Measurements from ENCODE around the gene PAM.

Gene PAM

GRCh38 chr5:103000089-103000488 is 245.0 kb downstream of the PAM start:
- Histone ChIP-seq H4K91ac (ENCODE audit: low read length) (no peak overlapping the region), H3K4ac (ENCODE audit: low read depth in 1 of 2, low read length in 2 of 2) (no peak overlapping the region), H4K8ac (ENCODE audit: low read length) (no peak overlapping the region), H3K4me2 (ENCODE audit: low read length, poor library complexity, severe bottlenecking) (no peak overlapping the region), H3K9ac (ENCODE audit: low read length) (no peak overlapping the region), H2BK120ac (ENCODE audit: low read depth, low read length) (no peak overlapping the region), H2BK12ac (ENCODE audit: low read length in 2 of 2) (no peak overlapping the region), H2BK15ac (ENCODE audit: low read depth, poor library complexity, severe bottlenecking) (no peak overlapping the region), H3K23ac (ENCODE audit: low read length in 2 of 2) (no peak overlapping the region), H3K27me3 (ENCODE audit: control insufficient read depth in 1 of 2, insufficient read depth in 1 of 2, low read length in 2 of 2) (no peaks in the 10 kb centered on the region), H3K4me3 (ENCODE audit: insufficient read depth in 1 of 2, low read depth in 1 of 2, low read length in 2 of 2) (no peak overlapping the region), H3K27ac (ENCODE audit: low read length, poor library complexity, severe bottlenecking) (no peak overlapping the region), H3K14ac (ENCODE audit: low read length in 2 of 2) (no peak overlapping the region), H3K79me1 (replicated peaks; ENCODE audit: low read length, poor library complexity, severe bottlenecking) (peaks cover 3% of the 10 kb centered on the region), H3K4me1 (ENCODE audit: control insufficient read depth, insufficient read depth, low read depth, low read length) (no peaks in the 10 kb centered on the region), H2BK5ac (ENCODE audit: low read depth, low read length, poor library complexity, severe bottlenecking) (no peak overlapping the region), H3K36me3 (ENCODE audit: control insufficient read depth in 1 of 2, insufficient read depth in 2 of 2, low read depth in 1 of 2, low read length in 2 of 2) (peaks cover 8 to 65% of the 10 kb centered on the region in 2 experiments), H2AK5ac (ENCODE audit: low read length, severe bottlenecking) (no peak overlapping the region), H3K18ac (ENCODE audit: low read depth in 1 of 2, low read length in 2 of 2) (no peak overlapping the region), H3K9me3 (ENCODE audit: control insufficient read depth, low read length) (no peaks in the 10 kb centered on the region), H2AFZ (ENCODE audit: low read depth, low read length) (no peak overlapping the region)
- no peak for DNase-seq

GRCh38 chr5:103003872-103004271 is 248.8 kb downstream of the PAM start:
- H2AK5ac ChIP-seq (ENCODE audit: low read length, severe bottlenecking): no peak overlapping the region
- peaks cover 1% of the 10 kb centered on the region for H3K79me1 ChIP-seq (replicated peaks; ENCODE audit: low read length, poor library complexity, severe bottlenecking)
- no peak overlapping the region for H2BK12ac ChIP-seq (ENCODE audit: low read length in 2 of 2)
- H2BK15ac ChIP-seq (ENCODE audit: low read depth, poor library complexity, severe bottlenecking): no peak overlapping the region
- H3K4me3 ChIP-seq (ENCODE audit: insufficient read depth in 1 of 2, low read depth in 1 of 2, low read length in 2 of 2): no peak overlapping the region
- H3K9me3 ChIP-seq (ENCODE audit: control insufficient read depth, low read length): no peaks in the 10 kb centered on the region
- H3K27me3 ChIP-seq (ENCODE audit: control insufficient read depth in 1 of 2, insufficient read depth in 1 of 2, low read length in 2 of 2): no peaks in the 10 kb centered on the region
- DNase-seq: no peak
- no peak overlapping the region for H3K18ac ChIP-seq (ENCODE audit: low read depth in 1 of 2, low read length in 2 of 2)
- no peak overlapping the region for H3K4ac ChIP-seq (ENCODE audit: low read depth in 1 of 2, low read length in 2 of 2)
- H3K27ac ChIP-seq (ENCODE audit: low read length, poor library complexity, severe bottlenecking): no peak overlapping the region
- H3K36me3 ChIP-seq (ENCODE audit: control insufficient read depth in 1 of 2, insufficient read depth in 2 of 2, low read depth in 1 of 2, low read length in 2 of 2): peaks cover 8 to 70% of the 10 kb centered on the region in 2 experiments
- no peak overlapping the region for H2BK120ac ChIP-seq (ENCODE audit: low read depth, low read length)
- no peaks in the 10 kb centered on the region for H3K4me1 ChIP-seq (ENCODE audit: control insufficient read depth, insufficient read depth, low read depth, low read length)
- H3K23ac ChIP-seq (ENCODE audit: low read length in 2 of 2): no peak overlapping the region
- no peak overlapping the region for H2AFZ ChIP-seq (ENCODE audit: low read depth, low read length)
- no peak overlapping the region for H3K14ac ChIP-seq (ENCODE audit: low read length in 2 of 2)
- no peak overlapping the region for H4K8ac ChIP-seq (ENCODE audit: low read length)
- H2BK5ac ChIP-seq (ENCODE audit: low read depth, low read length, poor library complexity, severe bottlenecking): no peak overlapping the region
- H3K9ac ChIP-seq (ENCODE audit: low read length): no peak overlapping the region
- H4K91ac ChIP-seq (ENCODE audit: low read length): no peak overlapping the region
- 81% methylated on average over 4 of the region's 4 CpGs for WGBS
- no peak overlapping the region for H3K4me2 ChIP-seq (ENCODE audit: low read length, poor library complexity, severe bottlenecking)

GRCh38 chr5:103005276-103005675 is 250.2 kb downstream of the PAM start:
- Histone ChIP-seq H2BK15ac (ENCODE audit: low read depth, poor library complexity, severe bottlenecking) (no peak overlapping the region), H3K18ac (ENCODE audit: low read depth in 1 of 2, low read length in 2 of 2) (no peak overlapping the region), H4K91ac (ENCODE audit: low read length) (no peak overlapping the region), H3K4ac (ENCODE audit: low read depth in 1 of 2, low read length in 2 of 2) (no peak overlapping the region), H2AK5ac (ENCODE audit: low read length, severe bottlenecking) (no peak overlapping the region), H3K23ac (ENCODE audit: low read length in 2 of 2) (no peak overlapping the region), H2BK5ac (ENCODE audit: low read depth, low read length, poor library complexity, severe bottlenecking) (no peak overlapping the region), H3K9me3 (ENCODE audit: control insufficient read depth, low read length) (no peaks in the 10 kb centered on the region), H4K8ac (ENCODE audit: low read length) (no peak overlapping the region), H2BK120ac (ENCODE audit: low read depth, low read length) (no peak overlapping the region), H3K36me3 (ENCODE audit: control insufficient read depth in 1 of 2, insufficient read depth in 2 of 2, low read depth in 1 of 2, low read length in 2 of 2) (peaks cover 0 to 75% of the 10 kb centered on the region in 2 experiments), H3K27ac (ENCODE audit: low read length, poor library complexity, severe bottlenecking) (no peak overlapping the region), H3K4me1 (ENCODE audit: control insufficient read depth, insufficient read depth, low read depth, low read length) (no peaks in the 10 kb centered on the region), H2BK12ac (ENCODE audit: low read length in 2 of 2) (no peak overlapping the region), H3K4me2 (ENCODE audit: low read length, poor library complexity, severe bottlenecking) (no peak overlapping the region), H3K14ac (ENCODE audit: low read length in 2 of 2) (no peak overlapping the region), H3K9ac (ENCODE audit: low read length) (no peak overlapping the region), H3K27me3 (ENCODE audit: control insufficient read depth in 1 of 2, insufficient read depth in 1 of 2, low read length in 2 of 2) (no peaks in the 10 kb centered on the region), H3K79me1 (replicated peaks; ENCODE audit: low read length, poor library complexity, severe bottlenecking) (no peaks in the 10 kb centered on the region), H2AFZ (ENCODE audit: low read depth, low read length) (no peak overlapping the region), H3K4me3 (ENCODE audit: insufficient read depth in 1 of 2, low read depth in 1 of 2, low read length in 2 of 2) (no peak overlapping the region)
- no peak for DNase-seq

- Histone ChIP-seq H2BK12ac (ENCODE audit: low read length in 2 of 2) (no peak overlapping the region), H2AK5ac (ENCODE audit: low read length, severe bottlenecking) (no peak overlapping the region), H3K4me3 (ENCODE audit: insufficient read depth in 1 of 2, low read depth in 1 of 2, low read length in 2 of 2) (no peak overlapping the region), H3K27ac (ENCODE audit: low read length, poor library complexity, severe bottlenecking) (no peak overlapping the region), H3K4me2 (ENCODE audit: low read length, poor library complexity, severe bottlenecking) (no peak overlapping the region), H4K91ac (ENCODE audit: low read length) (no peak overlapping the region), H2BK120ac (ENCODE audit: low read depth, low read length) (no peak overlapping the region), H3K14ac (ENCODE audit: low read length in 2 of 2) (no peak overlapping the region), H3K79me1 (replicated peaks; ENCODE audit: low read length, poor library complexity, severe bottlenecking) (no peaks in the 10 kb centered on the region), H3K36me3 (ENCODE audit: control insufficient read depth in 1 of 2, insufficient read depth in 2 of 2, low read depth in 1 of 2, low read length in 2 of 2) (peaks cover 0 to 82% of the 10 kb centered on the region in 2 experiments), H2AFZ (ENCODE audit: low read depth, low read length) (no peak overlapping the region), H3K9ac (ENCODE audit: low read length) (no peak overlapping the region), H2BK5ac (ENCODE audit: low read depth, low read length, poor library complexity, severe bottlenecking) (no peak overlapping the region), H3K23ac (ENCODE audit: low read length in 2 of 2) (no peak overlapping the region), H3K9me3 (ENCODE audit: control insufficient read depth, low read length) (no peaks in the 10 kb centered on the region), H3K4me1 (ENCODE audit: control insufficient read depth, insufficient read depth, low read depth, low read length) (no peaks in the 10 kb centered on the region), H4K8ac (ENCODE audit: low read length) (no peak overlapping the region), H2BK15ac (ENCODE audit: low read depth, poor library complexity, severe bottlenecking) (no peak overlapping the region), H3K27me3 (ENCODE audit: control insufficient read depth in 1 of 2, insufficient read depth in 1 of 2, low read length in 2 of 2) (no peaks in the 10 kb centered on the region), H3K4ac (ENCODE audit: low read depth in 1 of 2, low read length in 2 of 2) (no peak overlapping the region), H3K18ac (ENCODE audit: low read depth in 1 of 2, low read length in 2 of 2) (no peak overlapping the region)
- no peak for DNase-seq
- no CpG with 5 or more reads among the region's 1 CpG for WGBS
Observed at GRCh38 chr5:103006921-103007320, 251.8 kb downstream of the PAM start.
